Putamen (tissue), 1 donor: ENCODE measurements around the gene MCRS1.
"Not testable (repeated sequence)": the region's sequence is repeated elsewhere in the genome, so short reads cannot be mapped to it uniquely, and the experiment has no call there.

Experiments used
- DNase-seq: peaks from one replicate; pipeline ENCODE4 v3.0.0-alpha.2; 2016; ENCODE audit warnings: low spot score

The MCRS1 gene, protein sequence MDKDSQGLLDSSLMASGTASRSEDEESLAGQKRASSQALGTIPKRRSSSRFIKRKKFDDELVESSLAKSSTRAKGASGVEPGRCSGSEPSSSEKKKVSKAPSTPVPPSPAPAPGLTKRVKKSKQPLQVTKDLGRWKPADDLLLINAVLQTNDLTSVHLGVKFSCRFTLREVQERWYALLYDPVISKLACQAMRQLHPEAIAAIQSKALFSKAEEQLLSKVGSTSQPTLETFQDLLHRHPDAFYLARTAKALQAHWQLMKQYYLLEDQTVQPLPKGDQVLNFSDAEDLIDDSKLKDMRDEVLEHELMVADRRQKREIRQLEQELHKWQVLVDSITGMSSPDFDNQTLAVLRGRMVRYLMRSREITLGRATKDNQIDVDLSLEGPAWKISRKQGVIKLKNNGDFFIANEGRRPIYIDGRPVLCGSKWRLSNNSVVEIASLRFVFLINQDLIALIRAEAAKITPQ

GRCh38 chr12:49567611-49568441 lies at the start of gene MCRS1:
MCRS1 (minus strand) TSS chr12:49568142; CDS start chr12:49566731, 1,411 bp downstream.
- peak; percentile 91 for DNase-seq

DNA sequence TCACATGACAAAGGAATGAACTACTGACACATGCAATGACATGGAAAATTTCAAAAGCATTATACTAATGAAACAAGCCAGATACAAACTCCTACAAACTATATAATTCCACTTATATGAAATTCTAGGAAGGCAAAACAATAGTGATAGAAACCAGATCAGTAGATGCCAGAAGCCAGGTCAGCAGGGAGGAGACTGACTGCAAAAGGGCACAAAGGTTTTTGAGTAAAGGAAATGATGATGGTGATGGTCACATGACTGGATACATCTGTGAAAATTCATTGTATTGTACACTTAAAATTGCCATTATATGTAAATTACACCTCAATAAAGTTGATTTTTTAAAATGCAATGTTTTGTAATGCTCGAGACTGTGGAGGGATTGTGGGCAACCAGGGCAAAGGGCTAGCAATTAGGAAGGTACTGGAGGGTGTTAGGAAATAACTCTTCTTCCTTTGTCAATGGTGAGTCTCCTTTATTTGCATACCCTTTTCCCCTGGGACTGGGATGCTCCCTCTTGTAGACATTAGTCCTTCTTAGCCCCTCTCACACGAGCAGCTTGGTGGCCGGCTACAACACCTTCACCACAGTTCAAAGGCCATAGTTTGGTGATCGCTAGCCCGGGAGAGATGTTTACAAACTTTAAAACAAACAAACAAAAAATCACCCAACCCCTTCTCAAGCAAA lies 48.7 kb upstream of the MCRS1 start:
- DNase-seq = no peak

GRCh38 chr12:49615725-49616124 lies 47.8 kb upstream of the MCRS1 start:
- DNase-seq = no peak

DNA sequence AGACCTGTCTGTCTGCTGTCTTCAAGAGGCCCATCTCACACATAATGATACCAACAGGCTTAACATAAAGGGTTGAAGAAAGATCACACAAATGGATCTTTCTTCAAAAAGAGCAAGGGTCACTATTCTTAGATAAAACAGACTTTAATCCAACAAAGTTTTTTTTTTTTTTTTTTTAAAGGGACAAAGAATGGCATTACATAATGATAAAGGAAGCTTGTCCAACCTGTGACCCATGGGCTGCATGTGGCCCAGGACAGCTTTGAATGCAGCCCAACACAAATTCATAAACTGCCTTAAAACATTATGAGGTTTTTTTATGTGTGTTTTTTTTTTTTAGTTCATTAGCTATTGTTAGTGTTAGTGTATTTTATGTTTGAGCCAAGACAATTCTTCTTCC lies 44.3 kb upstream of the MCRS1 start:
- DNase-seq = no peak

GRCh38 chr12:49610785-49611184 lies 42.8 kb upstream of the MCRS1 start:
- DNase-seq = not testable (repeated sequence)

DNA sequence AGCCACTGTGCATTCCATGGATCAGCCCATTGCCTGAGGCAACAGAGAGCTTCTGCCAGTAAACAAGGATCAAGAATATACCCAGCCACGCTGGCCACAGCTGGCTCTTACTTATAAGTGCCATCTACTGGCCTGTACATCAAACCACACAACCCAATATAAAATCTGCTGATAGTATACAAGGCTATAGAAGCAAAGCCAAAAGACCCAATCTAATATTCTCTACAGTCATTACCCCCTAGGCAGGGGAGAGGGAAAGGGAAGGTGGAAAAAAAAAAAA lies 41.9 kb upstream of the MCRS1 start:
- DNase-seq = no peak

- no peak for DNase-seq
Measured at GRCh38 chr12:49609059-49609874, 41.3 kb upstream of the MCRS1 start.

- DNase-seq = not testable (repeated sequence)
Measured at GRCh38 chr12:49605539-49605938, 37.6 kb upstream of the MCRS1 start, which contains the start of gene FAM186B. FAM186B (minus strand) TSS chr12:49605639; CDS start chr12:49605477, 162 bp downstream.

- no peak for DNase-seq
Measured at GRCh38 chr12:49604856-49605255, 36.9 kb upstream of the MCRS1 start.

- no peak for DNase-seq
Measured at GRCh38 chr12:49603721-49604120, 35.8 kb upstream of the MCRS1 start.

DNA sequence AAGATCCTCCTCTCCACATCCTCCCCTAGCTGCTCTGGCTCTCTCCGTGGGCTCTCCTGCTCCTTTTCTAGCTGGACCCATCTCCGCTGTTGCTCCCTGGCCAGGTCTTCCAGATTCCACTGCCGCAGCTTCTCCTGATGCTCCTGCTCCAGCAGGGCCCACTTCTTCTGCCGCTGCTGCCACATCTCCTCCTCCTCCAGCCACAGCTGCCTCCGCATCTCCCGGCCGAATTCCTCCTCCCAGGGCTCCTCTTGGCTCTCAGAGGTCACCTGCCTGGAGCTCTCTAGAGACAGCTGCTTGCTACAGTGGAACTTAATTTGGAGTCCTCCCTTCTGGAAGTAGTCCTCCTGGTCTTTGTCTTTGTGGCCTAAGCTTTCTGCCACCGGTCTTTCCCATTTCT lies 32.0 kb upstream of the MCRS1 start:
- no peak for DNase-seq

GRCh38 chr12:49598527-49598926 lies 30.6 kb upstream of the MCRS1 start:
- DNase-seq = no peak

DNA sequence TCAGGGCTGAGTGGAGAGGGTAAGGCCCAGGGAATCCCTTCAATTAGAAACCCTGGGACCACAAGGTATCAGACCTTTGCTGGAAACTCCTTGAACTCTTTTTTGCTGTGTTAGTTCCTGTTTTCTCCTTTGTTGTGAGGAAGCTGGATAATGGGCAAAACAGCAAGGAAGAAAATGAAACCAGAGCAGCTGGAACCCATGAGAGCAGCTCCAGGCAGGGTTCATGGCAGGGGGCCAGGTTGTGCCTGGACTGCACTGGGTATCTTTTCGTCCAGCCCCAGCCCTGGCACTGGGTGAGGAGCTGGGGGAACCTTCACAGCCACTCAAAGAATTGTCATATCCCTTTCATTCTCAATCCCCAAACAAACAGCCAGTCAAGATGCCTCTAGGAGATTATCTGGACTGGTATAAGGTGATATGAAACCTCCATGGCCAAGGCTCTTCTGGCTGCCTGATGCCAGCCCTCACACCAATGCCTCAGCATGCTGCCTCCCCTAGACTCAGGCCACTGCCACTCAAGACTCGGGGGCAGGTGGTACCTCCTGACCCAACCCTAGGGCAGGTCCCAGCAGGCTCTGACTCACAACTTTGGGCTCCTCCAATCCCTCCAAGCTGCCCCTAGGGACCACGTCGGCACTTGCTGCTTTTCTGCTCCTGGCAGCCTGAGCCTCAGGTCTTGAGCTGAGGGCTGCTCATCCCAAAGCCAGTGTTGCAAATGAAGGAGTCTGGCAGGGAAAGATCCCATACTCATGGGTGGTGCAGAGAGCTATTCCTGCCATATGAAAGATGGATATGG lies 21.0 kb upstream of the MCRS1 start:
- no peak for DNase-seq

DNA sequence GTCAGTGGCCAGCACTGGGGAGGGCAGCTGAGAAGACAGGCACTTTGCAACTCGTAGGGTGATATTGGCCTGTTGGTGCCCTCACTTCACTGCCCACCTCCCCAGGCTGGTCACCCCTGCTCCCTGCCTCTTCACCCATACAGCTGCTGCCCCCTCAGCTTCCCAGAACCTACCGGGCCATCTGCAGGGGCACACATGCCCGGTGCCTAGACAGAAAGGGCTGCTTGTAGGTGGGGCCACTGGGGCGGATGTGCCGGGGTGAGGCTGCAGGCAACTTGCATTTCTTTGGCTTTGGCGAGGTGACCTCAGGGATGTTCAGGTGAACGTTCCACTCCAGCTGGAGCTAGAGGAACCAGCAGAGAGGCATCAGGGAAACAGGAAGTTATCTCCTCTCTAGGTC lies 20.3 kb upstream of the MCRS1 start:
- no peak for DNase-seq

- no peak for DNase-seq
Measured at GRCh38 chr12:49587174-49587908, 19.4 kb upstream of the MCRS1 start.

GRCh38 chr12:49585477-49586459 lies 17.8 kb upstream of the MCRS1 start:
- DNase-seq = peak; percentile 17

DNA sequence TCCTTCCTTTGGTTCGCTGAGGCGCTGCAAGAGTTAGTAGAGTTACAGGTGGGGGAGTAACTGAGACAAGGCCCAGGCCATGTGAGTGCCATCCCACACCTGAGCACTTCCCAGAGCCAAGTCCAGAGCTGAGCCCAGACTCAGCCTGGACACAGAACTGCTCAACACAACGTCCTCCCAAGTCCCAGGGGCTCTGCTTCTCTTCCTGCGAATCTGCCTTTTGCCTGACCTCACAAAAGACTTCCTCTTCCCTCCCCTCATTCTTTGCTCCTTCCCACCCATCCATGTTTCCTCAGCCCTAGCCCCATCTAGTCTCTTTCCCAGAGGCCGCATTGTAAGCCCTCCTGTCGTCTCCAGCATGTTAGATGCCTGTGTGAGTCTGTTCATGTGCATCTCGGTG lies 16.6 kb upstream of the MCRS1 start:
- DNase-seq = no peak

DNA sequence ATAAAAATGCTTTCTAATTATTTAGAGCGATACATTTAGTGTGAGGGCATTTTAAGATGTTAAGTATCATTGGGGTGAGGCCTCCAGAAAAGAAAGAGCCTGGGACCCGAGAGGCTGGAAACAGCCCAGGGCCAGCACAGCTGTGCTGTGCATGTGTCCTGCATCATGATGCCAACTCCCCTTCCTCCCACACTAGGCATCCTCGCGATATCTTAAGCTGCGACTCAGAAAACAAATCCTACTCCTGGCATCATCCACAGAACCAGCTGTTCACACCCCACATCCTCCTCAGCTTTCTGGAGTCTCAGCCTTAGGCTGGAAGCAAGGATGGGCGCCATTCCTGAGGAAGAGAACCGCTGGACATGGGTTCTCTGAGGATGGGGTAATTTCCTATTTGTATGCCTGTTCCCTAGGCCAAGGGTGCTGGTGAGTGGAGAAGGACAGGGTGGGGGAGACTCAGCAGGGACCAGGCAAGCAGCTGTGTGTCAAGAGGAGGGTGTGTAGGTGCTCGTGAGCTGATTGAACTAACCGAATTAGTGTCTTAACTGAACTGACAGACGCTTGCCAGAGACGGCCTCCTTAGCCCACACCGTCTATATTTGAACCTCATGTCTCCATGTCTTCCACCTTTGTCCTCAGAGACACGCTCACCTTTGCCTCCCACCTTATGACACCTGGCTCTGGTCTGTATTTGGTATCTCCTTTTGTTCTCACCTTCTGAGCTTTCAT lies 15.6 kb upstream of the MCRS1 start:
- peak; percentile 12 for DNase-seq
